Thyroid gland (tissue), 4 donors: ENCODE data around the gene KRT8.

Source experiments
- CTCF ChIP-seq, 6 experiments: fragments of 200-600 bp in 3 of 6; fragments of 450-650 bp in 3 of 6; sonication (generic) in 3 of 6; IDR thresholded peaks; one replicate each; pipeline ENCODE4 v1.5.1; 2016 to 2019; ENCODE audit warnings: antibody characterized with exemption in 6 of 6, mild to moderate bottlenecking in 2 of 6, inconsistent platforms in 1 of 6, moderate library complexity in 1 of 6
- POLR2A ChIP-seq, 2 donors: fragments of 450-650 bp; IDR thresholded peaks; one replicate each; pipeline ENCODE4 v1.6.1; 2017; ENCODE audit warnings: antibody characterized with exemption in 2 of 2, mild to moderate bottlenecking in 2 of 2, moderate library complexity in 1 of 2

DNA sequence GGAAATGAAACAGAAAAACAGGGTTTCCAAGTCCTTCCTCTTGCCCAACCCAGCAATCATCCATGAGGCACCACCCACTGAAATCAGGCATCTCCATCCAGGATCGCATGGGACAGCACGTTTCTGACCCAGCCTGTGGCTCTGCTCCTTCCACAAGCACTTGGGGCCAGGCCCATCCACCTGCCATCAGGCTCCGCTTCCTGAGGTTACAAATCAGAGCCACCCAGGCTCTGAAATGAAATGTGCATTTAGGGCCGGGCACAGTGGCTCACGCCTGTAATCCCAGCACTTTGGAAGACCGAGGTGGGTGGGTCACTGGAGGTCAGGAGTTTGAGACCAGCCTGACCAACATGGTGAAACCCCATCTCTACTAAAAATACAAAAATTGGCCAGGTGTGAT lies 55.4 kb downstream of the KRT8 start:
- TF ChIP-seq CTCF (IDR thresholded peaks at IDR 0.05) (no peak), POLR2A (IDR thresholded peaks at IDR 0.05) (no peak)
